GM12891 (cell line): ENCODE measurements around the gene SMYD3.

ENCODE experiments used
- DNase-seq: peaks from one replicate; pipeline ENCODE4 v3.0.0; 2011; ENCODE audit warnings: low spot score; ENCODE audit not compliant: insufficient read length
- FAIRE-seq: peaks from 2 replicates; lab custom pipeline; 2011; peaks lifted over from hg19 to GRCh38; lab: Jason Lieb, UNC
- PAX5 ChIP-seq: IDR thresholded peaks from 2 replicates; pipeline ENCODE4 v1.6.1; 2011; ENCODE audit warnings: low read length, moderate library complexity, mild to moderate bottlenecking; ENCODE audit not compliant: insufficient read depth, severe bottlenecking
- POLR2A ChIP-seq: IDR thresholded peaks from 2 replicates; pipeline ENCODE4 v1.6.1; 2011; ENCODE audit warnings: low read depth, low read length, control low read depth
- POLR2AphosphoS5 ChIP-seq: IDR thresholded peaks from 2 replicates; pipeline ENCODE4 v1.6.1; 2011; ENCODE audit warnings: low read depth, low read length, control low read depth
- POU2F2 ChIP-seq: IDR thresholded peaks from 2 replicates; pipeline ENCODE4 v1.6.1; 2011; ENCODE audit warnings: low read depth, mild to moderate bottlenecking, control low read depth, low read length, moderate library complexity
- SPI1 ChIP-seq: IDR thresholded peaks from 2 replicates; pipeline ENCODE4 v1.6.1; 2011; ENCODE audit warnings: low read depth, low read length, control low read depth
- TAF1 ChIP-seq: IDR thresholded peaks from 2 replicates; pipeline ENCODE4 v1.6.1; 2011; ENCODE audit warnings: low read depth, low read length, control low read depth

The SMYD3 gene

DNA sequence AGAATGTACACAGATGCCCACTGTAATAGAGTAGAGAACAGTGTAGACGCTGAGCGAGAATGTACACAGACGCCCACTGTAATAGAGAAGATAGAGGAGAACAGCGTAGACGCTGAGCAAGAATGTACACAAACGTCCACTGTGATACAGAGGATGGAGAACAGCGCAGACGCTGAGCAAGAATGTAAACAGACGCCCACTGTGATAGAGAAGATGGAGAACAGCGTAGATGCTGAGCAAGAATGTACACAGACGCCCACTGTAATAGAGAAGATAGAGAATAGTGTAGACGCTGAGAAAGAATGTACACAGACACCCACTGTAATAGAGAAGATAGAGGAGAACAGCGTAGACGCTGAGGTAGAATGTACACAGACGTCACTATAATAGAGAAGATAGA lies 306.9 kb downstream of the SMYD3 start:
- DNase-seq, result no peak
- no peak for TF ChIP-seq SPI1
- TF ChIP-seq PAX5, result no peak
- TF ChIP-seq POU2F2, result no peak
- TF ChIP-seq POLR2A, result no peak
- no peak for TF ChIP-seq POLR2AphosphoS5
- no peak for TF ChIP-seq TAF1
- no peak for FAIRE-seq

DNA sequence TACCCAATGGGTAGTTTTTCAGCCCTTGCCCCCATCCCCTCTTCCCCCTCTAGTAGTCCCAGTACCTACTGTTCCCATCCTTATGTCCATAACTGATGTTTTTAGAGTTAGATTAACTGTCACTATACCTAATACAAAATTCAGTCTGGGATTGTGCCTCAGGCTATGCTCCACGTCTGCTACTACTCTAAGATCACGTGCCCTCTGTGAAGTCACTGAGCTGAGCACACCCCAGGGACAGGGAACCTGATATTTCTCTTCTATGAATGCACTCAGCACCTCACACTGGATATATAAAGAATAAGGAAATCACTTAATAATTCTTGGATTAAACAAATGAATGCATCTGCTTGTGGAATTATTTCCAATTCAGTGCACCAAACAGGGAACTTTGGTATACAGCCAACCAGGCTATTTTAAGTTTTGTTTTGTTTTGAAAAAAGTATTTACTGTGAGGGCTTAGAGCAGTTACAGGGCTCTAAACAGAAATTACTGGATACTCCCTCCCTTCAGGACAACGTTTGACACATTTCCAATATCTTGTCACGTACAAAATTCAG lies 307.9 kb downstream of the SMYD3 start:
- DNase-seq, result no peak
- FAIRE-seq, result no peak
- TF ChIP-seq POLR2AphosphoS5 (no peak), PAX5 (no peak), TAF1 (no peak), POU2F2 (no peak), POLR2A (no peak), SPI1 (no peak)

DNA sequence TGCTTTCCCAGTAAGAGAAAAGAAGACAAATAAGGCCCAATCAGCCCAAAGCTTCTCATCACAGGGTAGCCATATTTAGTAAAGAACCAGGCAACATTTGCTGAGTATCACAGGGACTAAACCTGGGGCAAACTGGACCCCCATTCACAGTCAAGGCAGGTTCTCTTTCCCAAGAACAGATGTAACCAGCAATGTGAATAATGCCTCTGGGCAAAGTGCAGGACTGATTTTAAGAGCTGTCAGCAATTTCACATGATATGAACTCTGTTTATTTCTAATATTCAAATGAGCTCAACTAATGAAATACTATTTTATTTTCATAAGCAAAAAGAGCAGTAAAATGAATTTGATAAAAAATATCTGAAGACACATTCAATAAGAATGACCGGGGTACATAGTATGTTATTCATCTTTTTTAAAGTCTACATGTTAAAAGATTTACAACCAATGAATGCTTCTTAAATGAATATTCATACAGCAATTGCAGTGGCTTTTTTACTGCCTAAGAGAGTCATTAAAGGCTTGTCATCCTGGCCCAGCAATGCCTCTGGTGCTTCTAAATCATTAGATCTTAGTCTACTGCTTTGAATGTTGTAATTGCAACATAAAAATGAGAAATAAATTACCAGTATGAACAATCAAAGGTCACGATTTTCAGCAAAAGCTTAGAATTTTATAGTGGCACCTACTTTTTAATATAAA lies 308.8 kb downstream of the SMYD3 start:
- TF ChIP-seq POU2F2 (no peak), SPI1 (no peak), PAX5 (no peak), POLR2A (no peak), POLR2AphosphoS5 (no peak), TAF1 (no peak)
- DNase-seq, result no peak
- FAIRE-seq, result no peak

DNA sequence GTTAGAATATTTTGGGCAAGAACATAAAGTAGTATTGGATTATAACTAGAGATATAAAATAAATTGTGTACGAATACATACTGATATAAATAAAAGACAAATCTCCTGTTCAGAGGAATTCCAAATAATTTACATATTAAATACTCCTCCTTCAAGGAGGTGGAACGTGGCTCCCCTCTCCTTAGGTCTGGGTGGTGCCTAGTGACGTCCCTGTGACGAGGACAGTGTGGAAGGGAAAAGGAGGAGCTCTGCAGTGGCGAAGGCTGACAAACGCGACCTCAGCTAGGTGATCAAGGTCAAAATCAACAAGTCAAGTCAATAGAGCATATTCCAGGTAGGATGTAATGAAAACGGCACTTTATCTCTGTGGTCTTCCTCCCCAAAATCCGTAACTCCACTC lies 310.0 kb downstream of the SMYD3 start:
- FAIRE-seq, result no peak
- no peak for TF ChIP-seq POLR2AphosphoS5
- TF ChIP-seq POU2F2, result no peak
- no peak for TF ChIP-seq SPI1
- TF ChIP-seq PAX5, result no peak
- TF ChIP-seq TAF1, result no peak
- TF ChIP-seq POLR2A, result no peak

DNA sequence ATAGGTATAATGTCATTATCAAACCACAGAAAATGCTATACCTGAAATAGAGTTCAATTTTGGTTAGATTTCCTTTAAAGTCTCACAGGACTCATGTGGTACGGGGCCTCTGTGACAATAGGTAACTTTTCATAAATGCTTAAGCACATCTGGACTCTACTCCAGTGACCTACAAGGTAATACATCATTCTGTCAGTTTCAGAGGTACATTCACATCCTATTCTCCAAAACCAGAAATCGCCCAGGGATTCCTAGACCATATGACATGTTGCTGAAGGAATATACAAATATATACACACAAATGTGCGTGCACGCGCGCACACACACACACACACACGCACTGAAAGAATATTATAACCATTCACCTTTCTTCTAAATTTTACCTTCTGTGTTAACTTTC lies 311.8 kb downstream of the SMYD3 start:
- no peak for DNase-seq
- no peak for TF ChIP-seq POU2F2
- TF ChIP-seq TAF1, result no peak
- TF ChIP-seq SPI1, result no peak
- no peak for TF ChIP-seq PAX5
- no peak for TF ChIP-seq POLR2A
- no peak for TF ChIP-seq POLR2AphosphoS5
- no peak for FAIRE-seq

More for the DNA sequence above, 310.0 kb downstream of the SMYD3 start:
- DNase-seq, result no peak

DNA sequence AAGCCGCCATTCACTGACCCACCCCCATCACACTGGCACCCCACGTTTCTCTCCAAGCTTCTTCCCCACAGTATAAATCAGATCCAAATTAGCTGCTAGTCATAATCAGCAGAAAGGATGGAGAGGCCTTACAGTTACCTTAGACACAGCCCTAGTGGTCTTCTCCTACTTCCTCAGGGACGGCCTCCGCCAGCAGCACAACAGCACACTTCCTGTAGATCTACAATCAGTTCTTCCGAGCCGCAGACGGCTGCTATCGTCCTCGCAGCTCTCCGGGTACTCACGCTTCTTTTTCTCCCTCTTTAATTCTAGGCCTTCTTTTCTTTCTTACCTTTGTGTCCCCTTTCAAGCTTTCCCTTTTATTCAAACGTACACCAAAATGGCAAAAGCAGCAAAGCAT lies 313.5 kb downstream of the SMYD3 start:
- DNase-seq (no peak), FAIRE-seq (no peak)
- TF ChIP-seq POU2F2 (no peak), POLR2AphosphoS5 (no peak), TAF1 (no peak), PAX5 (no peak), POLR2A (no peak), SPI1 (no peak)

DNA sequence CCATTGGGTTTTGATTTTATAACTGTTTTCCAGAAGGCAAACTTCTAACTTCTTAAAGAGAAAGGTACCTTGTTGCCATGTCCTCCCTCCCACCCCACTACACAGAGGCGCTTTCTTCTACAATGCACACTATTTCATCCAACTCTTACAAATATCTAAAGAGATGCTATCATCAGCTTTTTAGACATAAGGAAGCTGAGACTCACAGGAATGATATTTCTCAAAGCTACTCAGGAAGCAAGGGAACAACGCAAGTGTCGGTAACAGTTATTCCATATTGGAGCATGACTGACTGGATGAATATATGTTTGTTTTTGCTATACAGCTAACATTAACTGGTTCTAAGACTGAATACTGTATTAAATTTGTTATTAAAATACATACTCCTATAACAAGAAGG lies 318.0 kb downstream of the SMYD3 start:
- no peak for DNase-seq
- TF ChIP-seq POLR2AphosphoS5 (no peak), POLR2A (no peak), POU2F2 (no peak), SPI1 (no peak), TAF1 (no peak), PAX5 (no peak)
- FAIRE-seq, result no peak

DNA sequence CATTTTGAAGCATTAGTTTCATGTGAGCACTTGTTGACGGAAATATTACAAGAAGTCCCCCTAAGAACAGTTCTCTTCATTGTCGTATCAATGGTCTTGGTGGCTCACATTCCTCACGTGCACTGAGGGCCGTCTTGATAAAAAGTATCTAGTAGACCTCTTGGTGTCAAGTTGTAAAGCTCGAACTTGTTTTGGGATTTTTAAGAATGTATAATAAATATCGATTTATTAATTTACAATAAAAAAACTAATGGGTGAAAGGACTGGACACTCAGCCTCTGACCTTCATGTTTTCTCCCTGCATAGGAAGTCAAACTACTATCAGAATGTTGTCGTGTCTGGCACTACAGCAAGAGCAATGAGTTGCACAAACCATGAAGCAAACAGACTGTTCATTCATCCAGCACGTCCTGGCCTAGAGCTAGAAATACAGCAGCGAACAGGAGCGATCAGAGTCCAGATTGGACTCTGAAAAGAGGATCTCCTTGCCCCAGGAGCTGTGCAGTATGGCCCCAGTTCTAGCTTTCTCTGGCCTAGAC lies 319.2 kb downstream of the SMYD3 start:
- no peak for DNase-seq
- no peak for FAIRE-seq
- no peak for TF ChIP-seq TAF1
- no peak for TF ChIP-seq POLR2AphosphoS5
- TF ChIP-seq POLR2A, result no peak
- TF ChIP-seq PAX5, result no peak
- no peak for TF ChIP-seq POU2F2
- no peak for TF ChIP-seq SPI1

DNA sequence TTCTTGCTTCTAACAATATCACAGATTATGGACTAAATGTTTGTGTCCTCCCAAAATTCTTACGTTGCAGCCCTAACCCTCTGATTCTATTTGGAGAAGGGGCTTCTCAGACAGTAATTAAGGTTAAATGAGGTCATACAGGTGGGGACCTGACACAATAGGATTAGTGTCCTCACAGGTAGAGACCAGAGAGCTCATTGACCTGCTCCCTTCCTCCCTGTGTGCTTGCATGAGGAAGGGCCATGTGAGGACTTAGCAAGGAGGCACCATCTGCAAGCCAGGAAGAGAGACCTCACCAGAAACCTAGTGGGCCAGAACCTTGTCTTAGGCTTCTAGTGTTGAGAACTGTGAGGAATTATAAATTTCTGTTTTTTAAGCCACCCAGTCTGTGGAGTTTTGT lies 322.6 kb downstream of the SMYD3 start:
- no peak for DNase-seq
- TF ChIP-seq POU2F2 (no peak), POLR2AphosphoS5 (no peak), PAX5 (no peak), POLR2A (no peak), SPI1 (no peak)
- FAIRE-seq, result no peak
